ENCODE data around the gene CACNA2D1.

DNA sequence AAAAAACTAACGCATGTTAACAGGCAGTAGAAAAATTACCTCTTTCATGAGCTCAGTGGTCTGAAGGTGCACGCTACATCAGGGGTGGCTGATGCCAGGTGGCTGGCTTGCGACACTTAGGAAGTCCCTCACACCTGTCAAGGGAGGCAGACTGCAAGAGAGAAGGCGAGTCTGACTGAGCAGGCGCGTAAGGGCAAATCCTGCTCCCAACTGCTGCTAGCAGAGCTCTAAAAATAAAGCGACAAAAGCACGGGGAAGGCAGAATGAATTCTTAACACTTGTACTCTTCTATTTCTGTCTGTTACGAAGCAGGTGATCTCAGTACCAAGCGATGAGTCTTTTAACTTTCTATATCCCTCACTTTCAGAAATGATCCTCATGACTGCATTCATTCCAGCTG lies 33.1 kb downstream of the CACNA2D1 start:
- TF ChIP-seq, protein P1, sequence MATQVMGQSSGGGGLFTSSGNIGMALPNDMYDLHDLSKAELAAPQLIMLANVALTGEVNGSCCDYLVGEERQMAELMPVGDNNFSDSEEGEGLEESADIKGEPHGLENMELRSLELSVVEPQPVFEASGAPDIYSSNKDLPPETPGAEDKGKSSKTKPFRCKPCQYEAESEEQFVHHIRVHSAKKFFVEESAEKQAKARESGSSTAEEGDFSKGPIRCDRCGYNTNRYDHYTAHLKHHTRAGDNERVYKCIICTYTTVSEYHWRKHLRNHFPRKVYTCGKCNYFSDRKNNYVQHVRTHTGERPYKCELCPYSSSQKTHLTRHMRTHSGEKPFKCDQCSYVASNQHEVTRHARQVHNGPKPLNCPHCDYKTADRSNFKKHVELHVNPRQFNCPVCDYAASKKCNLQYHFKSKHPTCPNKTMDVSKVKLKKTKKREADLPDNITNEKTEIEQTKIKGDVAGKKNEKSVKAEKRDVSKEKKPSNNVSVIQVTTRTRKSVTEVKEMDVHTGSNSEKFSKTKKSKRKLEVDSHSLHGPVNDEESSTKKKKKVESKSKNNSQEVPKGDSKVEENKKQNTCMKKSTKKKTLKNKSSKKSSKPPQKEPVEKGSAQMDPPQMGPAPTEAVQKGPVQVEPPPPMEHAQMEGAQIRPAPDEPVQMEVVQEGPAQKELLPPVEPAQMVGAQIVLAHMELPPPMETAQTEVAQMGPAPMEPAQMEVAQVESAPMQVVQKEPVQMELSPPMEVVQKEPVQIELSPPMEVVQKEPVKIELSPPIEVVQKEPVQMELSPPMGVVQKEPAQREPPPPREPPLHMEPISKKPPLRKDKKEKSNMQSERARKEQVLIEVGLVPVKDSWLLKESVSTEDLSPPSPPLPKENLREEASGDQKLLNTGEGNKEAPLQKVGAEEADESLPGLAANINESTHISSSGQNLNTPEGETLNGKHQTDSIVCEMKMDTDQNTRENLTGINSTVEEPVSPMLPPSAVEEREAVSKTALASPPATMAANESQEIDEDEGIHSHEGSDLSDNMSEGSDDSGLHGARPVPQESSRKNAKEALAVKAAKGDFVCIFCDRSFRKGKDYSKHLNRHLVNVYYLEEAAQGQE (IDR thresholded peaks at IDR 0.05; ENCODE audit: low read depth) = no peak
- TF ChIP-seq, protein P2, sequence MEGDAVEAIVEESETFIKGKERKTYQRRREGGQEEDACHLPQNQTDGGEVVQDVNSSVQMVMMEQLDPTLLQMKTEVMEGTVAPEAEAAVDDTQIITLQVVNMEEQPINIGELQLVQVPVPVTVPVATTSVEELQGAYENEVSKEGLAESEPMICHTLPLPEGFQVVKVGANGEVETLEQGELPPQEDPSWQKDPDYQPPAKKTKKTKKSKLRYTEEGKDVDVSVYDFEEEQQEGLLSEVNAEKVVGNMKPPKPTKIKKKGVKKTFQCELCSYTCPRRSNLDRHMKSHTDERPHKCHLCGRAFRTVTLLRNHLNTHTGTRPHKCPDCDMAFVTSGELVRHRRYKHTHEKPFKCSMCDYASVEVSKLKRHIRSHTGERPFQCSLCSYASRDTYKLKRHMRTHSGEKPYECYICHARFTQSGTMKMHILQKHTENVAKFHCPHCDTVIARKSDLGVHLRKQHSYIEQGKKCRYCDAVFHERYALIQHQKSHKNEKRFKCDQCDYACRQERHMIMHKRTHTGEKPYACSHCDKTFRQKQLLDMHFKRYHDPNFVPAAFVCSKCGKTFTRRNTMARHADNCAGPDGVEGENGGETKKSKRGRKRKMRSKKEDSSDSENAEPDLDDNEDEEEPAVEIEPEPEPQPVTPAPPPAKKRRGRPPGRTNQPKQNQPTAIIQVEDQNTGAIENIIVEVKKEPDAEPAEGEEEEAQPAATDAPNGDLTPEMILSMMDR (IDR thresholded peaks at IDR 0.05 in 2 of 3, conservative IDR thresholded peaks at IDR 0.05 in 1 of 3; ENCODE audit: borderline replicate concordance in 1 of 3, insufficient read depth in 1 of 3, low read depth in 2 of 3, low read length in 2 of 3) = no peak
- no peak for TF ChIP-seq YY1 (IDR thresholded peaks at IDR 0.05; ENCODE audit: extremely low read depth, insufficient replicate concordance, low read depth, low read length)
- no peak for TF ChIP-seq POLR2AphosphoS5 (IDR thresholded peaks at IDR 0.05; ENCODE audit: low read depth, low read length)
- TF ChIP-seq EZH2 (IDR thresholded peaks at IDR 0.05) = no peak

Data from HCT116 (cell line).